Measurements from ENCODE around the gene TXNDC17.

GRCh38 chr17:6677946-6678345 is 37.1 kb downstream of the TXNDC17 start:
- TF ChIP-seq CTCF (IDR thresholded peaks at IDR 0.05), result no peak
- TF ChIP-seq ZFX (IDR thresholded peaks at IDR 0.05; ENCODE audit: borderline replicate concordance), result no peak
